ENCODE measurements around the gene CREB1. TPM values are rescaled to one million over a fixed set of nuclear protein-coding genes. Genes with fewer than 3 reads are reported as not detected.
A peak's percentile ranks its signal among the peaks of the same experiment; 100 is the strongest.

Gene CREB1
- total RNA-seq, 3 donors from 2014 or later: 55.2 to 71.1 (median 59.5) TPM

DNA sequence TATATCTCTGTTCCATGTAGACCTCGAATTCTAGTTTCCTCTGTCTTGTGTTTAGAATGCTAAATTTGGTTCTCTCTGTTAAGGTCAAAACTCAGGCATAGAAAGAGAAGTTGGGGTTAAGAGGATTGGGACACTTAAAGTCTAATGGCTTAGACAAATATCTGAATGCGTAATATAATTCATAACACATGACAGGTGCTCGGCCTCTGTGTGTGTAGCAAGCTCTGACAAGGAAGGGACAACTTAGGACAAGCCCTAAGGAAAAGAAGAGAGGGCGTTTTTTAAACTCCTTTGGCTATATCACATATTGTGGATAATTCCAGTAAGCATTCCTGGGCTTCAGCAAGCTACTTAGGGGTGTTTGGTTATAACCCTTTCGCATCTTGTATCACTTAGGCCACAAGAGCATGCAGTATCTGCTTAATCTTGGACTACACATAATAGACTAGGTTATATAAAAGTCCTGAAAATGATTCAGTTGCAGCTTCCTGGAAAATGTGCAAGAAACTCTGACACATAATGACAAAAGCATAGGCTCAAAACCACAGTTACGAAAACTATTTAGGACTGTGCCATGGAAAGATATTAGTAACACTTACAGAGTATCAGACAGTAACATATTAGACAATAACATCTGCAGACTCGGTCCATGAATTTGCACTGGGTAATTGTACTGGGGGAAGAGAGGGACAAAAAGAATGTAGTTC is 16.1 kb upstream of the CREB1 start:
- Mint-ChIP-seq H3K27me3 (ENCODE audit: low read depth) (no peaks in the 10 kb centered on the region), H3K4me1 (ENCODE audit: low read depth) (peaks cover 24% of the 10 kb centered on the region), H3K9me3 (no peaks in the 10 kb centered on the region), H3K4me3 (no peak overlapping the region), H3K36me3 (ENCODE audit: insufficient read depth) (peaks cover 2% of the 10 kb centered on the region)
- DNase-seq (no peak), ATAC-seq (peak; percentile 69 to 80)

DNA sequence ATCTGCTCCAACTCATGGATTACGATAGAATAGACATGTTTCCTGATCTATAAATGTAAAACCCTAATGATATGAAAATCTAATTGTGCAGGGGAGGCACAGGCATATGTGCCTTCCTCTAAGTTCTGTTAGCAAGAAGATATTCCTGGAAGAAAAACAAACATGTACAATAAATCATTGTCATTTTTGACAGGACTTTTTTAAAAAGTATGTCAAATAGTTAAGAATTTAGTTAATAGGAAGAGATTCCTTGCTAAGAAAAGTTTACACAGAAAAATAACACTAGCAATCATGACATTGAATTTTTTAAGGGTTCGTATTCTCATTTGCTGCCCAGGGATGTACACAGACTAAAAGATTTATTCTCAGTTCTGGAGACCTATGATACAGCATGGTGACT is 15.3 kb upstream of the CREB1 start:
- Mint-ChIP-seq H3K9me3 (peaks cover 3% of the 10 kb centered on the region), H3K4me3 (no peak overlapping the region), H3K4me1 (ENCODE audit: low read depth) (peaks cover 24% of the 10 kb centered on the region), H3K36me3 (ENCODE audit: insufficient read depth) (peaks cover 3% of the 10 kb centered on the region), H3K27me3 (ENCODE audit: low read depth) (no peaks in the 10 kb centered on the region)
- ATAC-seq: no peak
- DNase-seq: no peak

DNA sequence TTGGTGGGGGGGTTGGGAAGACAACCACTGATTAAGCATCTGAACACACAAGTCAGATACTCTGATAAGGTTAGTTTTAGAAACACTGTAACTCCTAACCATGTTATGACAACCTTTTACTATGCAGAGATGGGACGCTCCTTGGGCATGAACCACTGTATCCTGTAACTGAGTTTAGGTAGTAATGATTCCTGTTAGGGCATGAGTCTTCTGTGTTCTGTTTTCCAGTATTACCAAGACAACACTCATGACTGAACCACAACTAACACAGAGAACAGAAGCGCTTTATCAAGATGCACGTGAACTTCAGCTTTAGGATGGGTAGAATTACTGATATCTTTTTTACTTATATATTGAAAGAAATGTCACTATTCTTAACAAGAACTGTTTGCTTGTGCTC is 14.1 kb upstream of the CREB1 start:
- no peak for DNase-seq
- Mint-ChIP-seq H3K4me1 (ENCODE audit: low read depth) (peaks cover 22% of the 10 kb centered on the region), H3K4me3 (no peak overlapping the region), H3K9me3 (peaks cover 3% of the 10 kb centered on the region), H3K36me3 (ENCODE audit: insufficient read depth) (peaks cover 3% of the 10 kb centered on the region), H3K27me3 (ENCODE audit: low read depth) (no peaks in the 10 kb centered on the region)
- ATAC-seq: peak; percentile 64 to 79

DNA sequence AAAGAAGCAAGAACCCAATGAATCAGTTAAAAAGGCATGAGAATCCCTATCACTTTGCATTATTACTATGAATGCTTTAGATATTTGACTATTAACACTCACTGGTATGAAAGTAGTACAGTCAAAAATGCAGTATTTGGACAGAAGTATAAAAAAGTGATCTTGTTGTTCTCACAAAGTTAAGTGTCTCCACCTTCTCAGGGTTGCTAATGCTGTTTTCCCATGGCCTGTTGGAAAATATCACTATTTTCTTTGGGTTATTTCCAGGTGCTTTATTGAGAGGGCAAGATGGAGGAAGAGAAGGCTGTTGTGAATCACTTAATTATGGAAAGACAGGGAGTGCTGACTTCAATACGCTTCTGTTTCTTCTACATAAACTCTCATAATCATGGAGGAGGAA is 13.6 kb upstream of the CREB1 start:
- H3K27me3 Mint-ChIP-seq (ENCODE audit: low read depth): no peaks in the 10 kb centered on the region
- peaks cover 3% of the 10 kb centered on the region for H3K9me3 Mint-ChIP-seq

DNA sequence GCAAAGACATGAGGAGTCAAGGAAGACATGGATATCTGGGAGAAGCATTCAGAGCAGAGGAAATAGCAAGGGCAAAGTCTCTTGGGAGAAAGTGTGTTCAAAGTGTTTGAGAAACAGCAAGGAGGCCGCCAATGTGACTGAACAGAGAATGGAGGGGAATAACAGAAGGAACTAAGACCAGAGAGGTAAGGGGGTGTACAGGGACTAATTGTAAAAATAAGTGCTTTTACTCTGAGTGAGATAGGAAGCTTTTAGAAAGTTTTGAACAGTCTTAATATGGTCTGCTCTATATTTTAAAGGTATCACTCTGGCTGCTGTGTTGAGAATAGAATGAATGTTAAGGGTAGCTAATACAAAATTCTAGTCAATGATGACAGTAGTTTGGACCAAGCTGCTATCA is 6.8 kb upstream of the CREB1 start:
- Mint-ChIP-seq H3K36me3 (ENCODE audit: insufficient read depth) (peaks cover 8% of the 10 kb centered on the region), H3K4me1 (ENCODE audit: low read depth) (peaks cover 41% of the 10 kb centered on the region), H3K27me3 (ENCODE audit: low read depth) (no peaks in the 10 kb centered on the region), H3K4me3 (no peak overlapping the region), H3K9me3 (peaks cover 3% of the 10 kb centered on the region)
- ATAC-seq (no peak), DNase-seq (no peak)

More for the DNA sequence above, 13.6 kb upstream of the CREB1 start:
- Mint-ChIP-seq H3K36me3 (ENCODE audit: insufficient read depth) (peaks cover 5% of the 10 kb centered on the region), H3K4me3 (no peak overlapping the region), H3K4me1 (ENCODE audit: low read depth) (peaks cover 28% of the 10 kb centered on the region)
- ATAC-seq (no peak), DNase-seq (no peak)

DNA sequence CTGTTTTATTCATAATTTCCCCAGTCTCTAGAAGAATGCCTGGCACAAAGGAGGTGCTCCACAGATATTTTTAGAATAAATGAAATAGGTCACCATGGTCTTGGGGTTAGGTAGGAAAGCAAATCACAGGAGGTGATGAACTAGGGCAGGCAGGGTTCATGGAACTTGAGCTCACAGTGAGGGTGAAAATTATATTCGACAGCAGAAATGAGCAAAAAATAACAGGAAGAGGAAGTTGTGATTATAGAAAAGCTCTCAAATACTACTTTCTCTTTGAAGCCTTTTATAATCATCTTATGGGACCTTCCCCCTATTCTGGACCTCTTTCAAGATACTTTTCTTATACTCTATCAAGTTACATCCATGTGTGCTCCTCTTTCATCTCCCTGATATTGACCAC is 4.5 kb upstream of the CREB1 start:
- no peak for ATAC-seq
- H3K27me3 Mint-ChIP-seq (ENCODE audit: low read depth): no peaks in the 10 kb centered on the region
- peaks cover 49% of the 10 kb centered on the region for H3K4me1 Mint-ChIP-seq (ENCODE audit: low read depth)
- peak overlapping the region; percentile 4 for H3K4me3 Mint-ChIP-seq
- H3K9me3 Mint-ChIP-seq: no peaks in the 10 kb centered on the region
- peaks cover 6% of the 10 kb centered on the region for H3K36me3 Mint-ChIP-seq (ENCODE audit: insufficient read depth)
- DNase-seq: no peak

DNA sequence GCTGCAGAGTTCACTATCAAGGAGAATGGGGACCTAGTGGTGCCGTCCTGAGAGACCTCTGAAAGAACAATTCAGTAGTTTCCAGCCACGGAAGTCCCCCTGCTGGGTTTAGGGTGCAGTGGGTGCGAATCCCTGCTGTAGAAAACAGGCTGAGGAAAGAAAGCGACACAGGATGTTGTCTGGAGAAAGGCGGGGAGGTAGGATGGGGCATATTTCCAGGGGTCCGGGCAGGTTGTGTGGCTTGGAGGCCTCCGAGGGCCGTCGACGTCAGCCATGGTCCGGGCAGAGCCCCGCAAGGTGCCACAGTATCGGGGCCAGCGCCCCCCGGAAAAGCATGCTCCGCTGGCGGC is 807 bp upstream of the CREB1 start:
- no peaks in the 10 kb centered on the region for H3K27me3 Mint-ChIP-seq (ENCODE audit: low read depth)
- ATAC-seq (peak; percentile 6 to 8), DNase-seq (peak; percentile 52)
- peaks cover 59% of the 10 kb centered on the region for H3K4me1 Mint-ChIP-seq (ENCODE audit: low read depth)
- H3K9me3 Mint-ChIP-seq: no peaks in the 10 kb centered on the region
- peak overlapping the region; percentile 98 for H3K4me3 Mint-ChIP-seq
- peaks cover 6% of the 10 kb centered on the region for H3K36me3 Mint-ChIP-seq (ENCODE audit: insufficient read depth)

DNA sequence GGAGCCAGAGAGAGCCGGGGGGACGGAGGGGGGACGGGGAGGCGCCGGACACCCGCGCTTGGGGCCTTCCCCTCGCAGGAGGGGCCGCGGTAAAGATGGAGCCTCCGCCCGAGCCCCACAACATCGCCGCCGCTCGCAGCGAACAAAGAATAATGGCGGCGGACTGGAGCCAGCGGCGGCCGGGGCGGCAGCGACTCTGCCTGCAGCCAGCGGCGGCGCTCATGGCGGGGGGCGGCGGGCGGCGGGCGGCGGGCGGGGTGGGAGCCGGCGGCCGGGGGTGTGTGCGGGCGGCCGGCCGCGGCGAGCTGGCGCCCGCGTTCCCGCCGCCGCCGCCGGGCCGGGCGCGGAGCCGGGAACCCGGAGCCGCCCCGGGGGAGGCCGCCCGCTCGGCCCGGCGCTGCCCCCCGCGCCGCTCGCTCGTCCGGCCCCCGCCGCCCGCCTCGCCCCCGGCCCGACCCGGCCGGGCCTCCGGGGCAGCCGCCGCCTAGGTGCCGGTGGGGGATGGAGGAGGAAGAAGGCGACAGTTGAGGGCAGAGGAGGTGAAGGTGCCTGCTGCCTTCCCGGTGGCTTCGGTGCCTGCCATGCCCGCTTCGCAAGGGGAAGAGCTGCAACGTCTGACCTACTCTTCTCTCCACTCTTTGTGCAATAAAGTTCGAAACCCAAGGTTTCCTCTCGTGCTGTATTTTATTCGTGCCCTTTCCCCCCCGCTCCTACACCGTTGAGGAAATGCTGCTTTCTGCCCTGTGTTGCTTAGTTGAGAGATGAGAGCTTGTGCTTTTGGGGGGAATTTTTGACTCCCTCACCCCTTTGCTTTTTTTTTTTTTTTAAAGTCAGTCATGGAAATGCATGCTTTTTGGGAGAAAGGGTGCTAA is 634 bp downstream of the CREB1 start:
- peak; percentile 32 for DNase-seq
- Mint-ChIP-seq H3K27me3 (ENCODE audit: low read depth) (no peaks in the 10 kb centered on the region), H3K36me3 (ENCODE audit: insufficient read depth) (peaks cover 8% of the 10 kb centered on the region), H3K4me1 (ENCODE audit: low read depth) (peaks cover 62% of the 10 kb centered on the region), H3K4me3 (peak overlapping the region; percentile 98), H3K9me3 (no peaks in the 10 kb centered on the region)
- ATAC-seq: peak; percentile 1 to 2

DNA sequence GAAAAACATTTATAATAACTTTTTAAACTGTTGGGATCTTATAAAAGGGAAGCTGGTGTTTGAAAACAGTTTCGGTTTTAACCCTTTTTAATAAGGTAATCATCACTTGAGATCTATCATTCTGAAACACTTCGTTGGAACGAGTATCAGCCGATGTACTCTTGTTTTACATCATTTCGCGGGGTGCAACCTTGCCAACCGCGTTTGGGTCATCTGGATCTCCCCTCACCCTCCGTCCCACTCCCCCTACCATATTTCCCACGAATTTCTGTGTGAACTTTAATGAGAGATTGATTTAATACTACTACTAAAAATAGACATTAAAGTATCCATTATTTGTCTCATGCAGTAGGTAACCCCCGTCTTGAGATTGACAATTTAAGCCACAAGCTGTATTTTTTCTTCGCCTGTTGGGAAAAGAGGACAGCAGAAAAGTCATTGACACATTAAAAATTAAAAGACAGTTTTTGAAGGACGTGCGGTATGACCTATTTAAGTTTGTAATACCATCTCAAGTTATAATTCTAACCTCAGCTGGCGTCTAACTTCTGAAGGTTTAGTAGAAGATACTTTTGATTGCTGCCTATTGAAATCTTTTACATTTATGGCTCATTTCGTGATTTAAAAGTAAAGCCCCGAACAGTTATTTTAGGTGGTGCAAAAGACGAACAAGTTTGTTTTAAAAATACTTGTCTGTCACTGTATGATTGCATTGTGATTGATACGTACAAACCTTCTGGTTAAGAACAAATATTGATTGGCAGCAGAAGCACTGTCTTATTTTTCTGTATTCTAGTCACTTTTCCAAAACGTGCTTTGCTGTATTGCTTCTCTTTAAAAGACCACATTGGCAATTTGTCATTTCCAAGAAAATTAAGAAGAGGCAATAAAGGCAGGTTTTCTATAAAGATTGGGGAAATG is 1.5 kb downstream of the CREB1 start:
- H3K4me1 Mint-ChIP-seq (ENCODE audit: low read depth): peaks cover 58% of the 10 kb centered on the region
- no peak for DNase-seq

DNA sequence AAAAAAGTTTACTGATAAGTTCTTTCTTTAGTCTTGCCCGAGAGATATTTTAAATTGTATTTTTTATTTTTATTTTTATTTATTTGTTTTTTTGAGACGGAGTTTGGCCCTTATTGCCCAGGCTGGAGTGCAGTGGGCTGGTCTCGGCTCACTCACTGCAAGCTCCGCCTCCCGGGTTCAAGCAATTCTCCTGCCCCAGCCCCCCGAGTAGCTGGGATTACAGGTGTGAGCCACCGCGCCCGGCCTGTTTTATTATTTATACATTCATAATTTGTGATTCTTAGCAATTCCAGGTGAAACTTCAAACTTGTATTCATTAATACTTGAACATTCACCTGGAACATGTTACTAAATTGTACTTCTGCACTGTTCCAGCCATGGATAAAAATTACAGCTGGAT is 2.9 kb downstream of the CREB1 start:
- ATAC-seq (no peak), DNase-seq (no peak)
- H3K4me1 Mint-ChIP-seq (ENCODE audit: low read depth): peaks cover 52% of the 10 kb centered on the region
- H3K27me3 Mint-ChIP-seq (ENCODE audit: low read depth): no peaks in the 10 kb centered on the region
- H3K36me3 Mint-ChIP-seq (ENCODE audit: insufficient read depth): peaks cover 5% of the 10 kb centered on the region
- H3K9me3 Mint-ChIP-seq: no peaks in the 10 kb centered on the region
- peak overlapping the region; percentile 94 for H3K4me3 Mint-ChIP-seq

More for the DNA sequence above, 1.5 kb downstream of the CREB1 start:
- H3K36me3 Mint-ChIP-seq (ENCODE audit: insufficient read depth): peaks cover 8% of the 10 kb centered on the region
- ATAC-seq: no peak
- no peaks in the 10 kb centered on the region for H3K9me3 Mint-ChIP-seq
- H3K27me3 Mint-ChIP-seq (ENCODE audit: low read depth): no peaks in the 10 kb centered on the region
- peak overlapping the region; percentile 94 for H3K4me3 Mint-ChIP-seq

DNA sequence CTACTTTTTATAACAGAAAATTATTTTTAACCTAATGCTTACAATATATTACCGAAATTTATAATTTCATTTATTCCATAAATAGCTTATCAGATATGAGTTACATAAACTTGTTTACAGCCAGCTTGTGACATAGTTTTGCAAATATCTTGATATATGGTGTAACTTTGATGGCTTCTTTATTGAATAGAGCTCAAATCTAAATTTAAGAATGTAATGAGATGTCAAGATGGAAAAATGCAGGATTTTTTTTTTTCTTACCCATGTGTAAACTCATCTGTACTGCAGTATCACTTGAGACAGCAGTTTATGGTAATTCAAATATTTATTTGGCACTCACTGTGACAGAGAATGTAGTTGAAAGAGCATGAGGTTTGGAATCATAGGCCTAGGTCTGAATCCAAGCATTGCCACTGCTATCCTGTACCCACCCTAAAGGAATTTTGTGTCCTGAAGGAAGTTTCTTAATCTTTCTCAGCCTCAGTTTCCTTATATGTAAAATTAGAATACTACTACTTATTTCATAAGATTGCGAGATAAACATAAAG is 3.8 kb downstream of the CREB1 start:
- Mint-ChIP-seq H3K9me3 (no peaks in the 10 kb centered on the region), H3K4me1 (ENCODE audit: low read depth) (peaks cover 52% of the 10 kb centered on the region), H3K4me3 (peak overlapping the region; percentile 49), H3K27me3 (ENCODE audit: low read depth) (no peaks in the 10 kb centered on the region), H3K36me3 (ENCODE audit: insufficient read depth) (peaks cover 9% of the 10 kb centered on the region)
- DNase-seq (no peak), ATAC-seq (no peak)

DNA sequence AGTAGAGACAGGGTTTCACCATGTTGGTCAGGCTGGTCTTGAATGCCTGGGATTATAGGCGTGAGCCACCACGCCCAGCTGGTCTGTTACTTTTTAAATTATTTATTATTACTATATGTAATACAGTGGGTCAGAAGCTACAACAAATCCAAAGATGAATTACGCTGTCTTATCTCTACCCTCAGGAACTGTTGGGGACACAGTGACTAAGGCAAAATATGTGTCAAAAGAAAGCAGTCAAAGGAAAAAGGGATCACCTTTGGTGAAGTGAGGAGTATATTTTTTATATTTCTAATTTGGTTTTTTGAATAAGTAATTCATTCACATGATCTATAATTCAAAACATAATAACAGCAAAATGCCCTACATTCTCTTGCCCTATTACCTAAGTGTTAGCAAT is 4.7 kb downstream of the CREB1 start:
- Mint-ChIP-seq H3K4me3 (peak overlapping the region; percentile 43), H3K4me1 (ENCODE audit: low read depth) (peaks cover 53% of the 10 kb centered on the region)

DNA sequence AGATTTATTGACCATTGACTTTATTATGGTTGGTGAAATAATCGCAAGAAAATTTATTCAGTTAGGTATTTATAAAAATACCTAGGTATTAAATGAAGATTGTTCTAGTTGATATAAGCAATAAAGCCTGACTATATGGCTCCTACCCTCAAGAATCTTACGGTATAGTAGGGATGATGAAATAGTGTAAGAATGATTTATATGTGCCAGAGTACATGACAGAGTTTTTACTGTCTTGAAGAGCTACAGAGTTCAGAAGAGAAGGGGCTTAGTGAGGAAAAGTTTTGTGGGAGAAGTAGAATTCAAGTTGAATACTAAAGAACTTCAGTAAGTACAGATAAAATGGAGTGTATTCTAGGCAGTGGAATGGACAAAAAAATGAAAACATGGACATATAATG is 9.7 kb downstream of the CREB1 start:
- Mint-ChIP-seq H3K36me3 (ENCODE audit: insufficient read depth) (peaks cover 18% of the 10 kb centered on the region), H3K4me3 (no peak overlapping the region), H3K4me1 (ENCODE audit: low read depth) (peaks cover 65% of the 10 kb centered on the region), H3K9me3 (no peaks in the 10 kb centered on the region), H3K27me3 (ENCODE audit: low read depth) (no peaks in the 10 kb centered on the region)
- ATAC-seq (no peak), DNase-seq (no peak)

More for the DNA sequence above, 4.7 kb downstream of the CREB1 start:
- Mint-ChIP-seq H3K9me3 (no peaks in the 10 kb centered on the region), H3K27me3 (ENCODE audit: low read depth) (no peaks in the 10 kb centered on the region), H3K36me3 (ENCODE audit: insufficient read depth) (peaks cover 9% of the 10 kb centered on the region)
- no peak for ATAC-seq
- no peak for DNase-seq

DNA sequence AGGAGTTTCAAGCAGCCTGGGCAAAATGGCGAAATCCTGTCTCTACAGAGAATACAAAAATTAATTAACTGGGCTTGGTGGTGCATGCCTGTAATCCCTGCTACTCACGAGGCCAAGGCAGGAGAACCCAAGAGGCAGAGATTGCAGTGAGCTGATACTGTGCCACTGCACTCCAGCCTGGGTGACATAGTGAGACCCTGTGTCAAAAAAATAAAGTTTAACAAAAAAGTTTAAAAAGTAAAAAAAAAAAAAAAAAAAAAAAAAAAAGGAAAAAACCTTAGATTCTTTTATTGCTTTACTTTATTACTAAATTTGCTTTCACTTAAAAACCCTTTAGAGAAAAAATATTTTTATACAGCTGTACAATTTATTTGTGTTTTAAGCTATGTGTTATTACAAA is 10.7 kb downstream of the CREB1 start:
- Mint-ChIP-seq H3K36me3 (ENCODE audit: insufficient read depth) (peaks cover 21% of the 10 kb centered on the region), H3K4me1 (ENCODE audit: low read depth) (peaks cover 64% of the 10 kb centered on the region), H3K9me3 (no peaks in the 10 kb centered on the region), H3K4me3 (no peak overlapping the region), H3K27me3 (ENCODE audit: low read depth) (no peaks in the 10 kb centered on the region)
- DNase-seq (no peak), ATAC-seq (no peak)
